HepG2 (cell line): Measurements from ENCODE around the gene ZNF331. TPM values are rescaled to one million over a fixed set of nuclear protein-coding genes. Genes with fewer than 3 reads are reported as not detected.
A peak's percentile ranks its signal among the peaks of the same experiment; 100 is the strongest.

Experiments used
- CBFB ChIP-seq: sonication (generic); formaldehyde crosslinking; IDR thresholded peaks from 2 replicates; pipeline ENCODE4 v1.4.0; 2020; ENCODE audit warnings: missing genetic modification reagents
- EP300 ChIP-seq, 3 experiments: sonication (generic) in 1 of 3; formaldehyde crosslinking in 1 of 3; IDR thresholded peaks; 2 replicates each; pipeline versions ENCODE4 v1.5.1 to v1.6.1; 2011 to 2020; ENCODE audit warnings: low read depth in 2 of 3, low read length in 2 of 3, borderline replicate concordance in 1 of 3, improper control_type of control experiment in 1 of 3, mild to moderate bottlenecking in 1 of 3, missing genetic modification reagents in 1 of 3, moderate library complexity in 1 of 3
- FOXM1 ChIP-seq: sonication (generic); formaldehyde crosslinking; IDR thresholded peaks from 2 replicates; pipeline ENCODE4 v1.5.0; 2020; ENCODE audit warnings: missing genetic modification reagents
- HOXD1 ChIP-seq: sonication (generic); formaldehyde crosslinking; IDR thresholded peaks from 2 replicates; pipeline ENCODE4 v1.5.0; 2020; ENCODE audit warnings: missing genetic modification reagents
- NR2C2 ChIP-seq: sonication (generic); formaldehyde crosslinking; IDR thresholded peaks from 2 replicates; pipeline ENCODE4 v1.4.0; 2020; ENCODE audit warnings: missing genetic modification reagents, mild to moderate bottlenecking, moderate library complexity, borderline replicate concordance
- PITX1 ChIP-seq: sonication (generic); formaldehyde crosslinking; IDR thresholded peaks from 2 replicates; pipeline ENCODE4 v1.5.1; 2020; ENCODE audit warnings: mild to moderate bottlenecking, missing genetic modification reagents
- SP5 ChIP-seq: IDR thresholded peaks from 2 replicates; pipeline ENCODE4 v1.6.1; 2016; ENCODE audit warnings: low read depth, borderline replicate concordance
- TBP ChIP-seq: sonication (generic); formaldehyde crosslinking; IDR thresholded peaks from 2 replicates; pipeline ENCODE4 v1.5.0; 2020; ENCODE audit warnings: missing genetic modification reagents
- ZBTB40 ChIP-seq, 2 experiments: fragments of 450-650 bp in 1 of 2; sonication (generic) in 1 of 2; formaldehyde crosslinking in 1 of 2; IDR thresholded peaks; 2 replicates each; pipeline versions ENCODE4 v1.6.1 to v1.8.0; 2016 to 2022; ENCODE audit warnings: antibody characterized with exemption in 1 of 2, mild to moderate bottlenecking in 1 of 2, missing genetic modification reagents in 1 of 2
- ZFP37 ChIP-seq: sonication (generic); formaldehyde crosslinking; IDR thresholded peaks from 2 replicates; pipeline ENCODE4 v1.4.0; 2020; ENCODE audit warnings: missing genetic modification reagents, borderline replicate concordance
- ZNF232 ChIP-seq: sonication (generic); formaldehyde crosslinking; IDR thresholded peaks from 2 replicates; pipeline ENCODE4 v1.4.0; 2020; ENCODE audit warnings: missing genetic modification reagents, borderline replicate concordance
- ZNF503 ChIP-seq: sonication (generic); formaldehyde crosslinking; IDR thresholded peaks from 2 replicates; pipeline ENCODE4 v1.4.0; 2020; ENCODE audit warnings: missing genetic modification reagents
- ZNF780A ChIP-seq: sonication (generic); formaldehyde crosslinking; IDR thresholded peaks from 2 replicates; pipeline ENCODE4 v1.8.0; 2022; ENCODE audit warnings: mild to moderate bottlenecking, missing genetic modification reagents, moderate library complexity
- ZNF839 ChIP-seq: sonication (generic); formaldehyde crosslinking; IDR thresholded peaks from 2 replicates; pipeline ENCODE4 v1.4.0; 2020; ENCODE audit warnings: missing genetic modification reagents, mild to moderate bottlenecking, borderline replicate concordance
- ZNF883 ChIP-seq: sonication (generic); formaldehyde crosslinking; IDR thresholded peaks from 2 replicates; pipeline ENCODE4 v1.5.1; 2020; ENCODE audit warnings: mild to moderate bottlenecking, missing genetic modification reagents; ENCODE audit errors: not compliant biosample characterization
- polyA plus RNA-seq, 8 experiments: library from polyadenylated mRNA; depleted of rRNA in 3 of 8; stranded (reverse) in 7 of 8; unstranded in 1 of 8; fragments of >200 nt; fragmentation: Illumina TruSeq in 4 of 8; extraction: Trizol in 4 of 8; gene quantifications; 2 replicates each; pipeline versions ENCODE4 v1.2.1 to v1.2.3, GENCODE V29; 2011 to 2016; ENCODE audit warnings: low read depth in 4 of 8, missing spikeins in 1 of 8, mixed read lengths in 1 of 8; ENCODE audit not compliant: insufficient read depth in 1 of 8
- total RNA-seq, 5 experiments: library from RNA; depleted of rRNA; stranded (reverse); fragments of >200 nt; fragmentation: Illumina TruSeq; extraction: Trizol; gene quantifications; 2 replicates each; pipeline ENCODE4 v1.2.3, GENCODE V29; 2016; ENCODE audit warnings: low read depth in 1 of 5
- TF ChIP-seq, protein P1 (sequence below): sonication (generic); formaldehyde crosslinking; IDR thresholded peaks from 2 replicates; pipeline ENCODE4 v1.8.1; 2023; ENCODE audit warnings: mild to moderate bottlenecking, missing genetic modification reagents, borderline replicate concordance

The ZNF331 gene
- total and polyA plus RNA-seq, 2 of the 13 experiments (the other 11 are each of a cell fraction or from before 2014, with no cell fraction given), result 8.2 to 13.3 TPM

- TF ChIP-seq CBFB (CRISPR knock-in tag), result no peak; the same call in 1 of the 2 replicates
- TF ChIP-seq FOXM1 (CRISPR knock-in tag), result 0 out of 2 replicates have a peak, but pooled peaks have one; percentile 9
- no peak for TF ChIP-seq TBP (CRISPR knock-in tag)
- TF ChIP-seq EP300 (IDR thresholded peaks at IDR 0.05; ENCODE audit: low read depth in 2 of 2, low read length in 2 of 2), result no peak
- no peak for TF ChIP-seq EP300 (CRISPR knock-in tag; IDR thresholded peaks at IDR 0.05; ENCODE audit: borderline replicate concordance)
- TF ChIP-seq, protein P1, sequence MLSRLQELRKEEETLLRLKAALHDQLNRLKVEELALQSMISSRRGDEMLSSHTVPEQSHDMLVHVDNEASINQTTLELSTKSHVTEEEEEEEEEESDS (CRISPR knock-in tag), result no peak
- peak; percentile 42; the same call in 1 of the 2 replicates for TF ChIP-seq PITX1 (CRISPR knock-in tag)
- TF ChIP-seq SP5 (CRISPR knock-in tag), result no peak
- no peak; the same call in 1 of the 2 replicates for TF ChIP-seq ZNF780A (CRISPR knock-in tag)
- TF ChIP-seq ZFP37, result no peak
- TF ChIP-seq ZNF232 (CRISPR knock-in tag), result no peak
- no peak for TF ChIP-seq ZBTB40 (IDR thresholded peaks at IDR 0.05)
- peak; percentile 41; the same call in 1 of the 2 replicates for TF ChIP-seq ZBTB40 (CRISPR knock-in tag; IDR thresholded peaks at IDR 0.05)
- peak; percentile 90 for TF ChIP-seq ZNF883 (CRISPR knock-in tag)
- no peak for TF ChIP-seq ZNF503 (CRISPR knock-in tag)
- peak; percentile 51; the same call in 1 of the 2 replicates for TF ChIP-seq NR2C2 (CRISPR knock-in tag)
- no peak for TF ChIP-seq HOXD1 (CRISPR knock-in tag)
- TF ChIP-seq ZNF839 (CRISPR knock-in tag), result peak; percentile 71; the same call in 1 of the 2 replicates
Measured at GRCh38 chr19:53537521-53538377, at the start of gene ZNF331 (continued).
